ENCODE results near the gene GADD45B. TPM values are rescaled to one million over a fixed set of nuclear protein-coding genes. Genes with fewer than 3 reads are reported as not detected.
A peak's percentile ranks its signal among the peaks of the same experiment; 100 is the strongest.

The GADD45B gene
- total and polyA plus RNA-seq, 8 donors: 52.9 to 588 (median 81.9) TPM

DNA sequence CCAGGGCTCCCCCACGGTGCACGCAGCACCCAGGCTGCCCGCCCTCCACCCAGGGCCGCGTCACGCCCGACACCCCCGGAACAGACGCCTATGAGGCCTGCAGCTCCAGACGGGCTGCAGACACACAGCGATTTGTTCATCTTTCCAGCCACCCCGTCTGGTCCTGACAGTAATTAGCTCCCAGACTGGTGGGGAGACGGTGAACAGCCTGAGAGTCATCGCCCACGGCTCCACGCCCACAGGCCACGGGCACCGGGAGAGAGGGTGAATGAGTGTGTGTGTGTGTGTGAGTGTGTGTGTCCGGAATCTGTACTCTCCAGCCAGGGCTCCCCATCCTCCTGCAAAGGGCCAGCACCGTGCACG lies 18.1 kb downstream of the GADD45B start:
- peaks cover 35 to 59% (median 58%) of the 10 kb centered on the region in 4 donors for H3K4me1 ChIP-seq
- peak overlapping the region in 4 of 5 donors; percentile 87 to 95 (median 90) for H3K27ac ChIP-seq
- TF ChIP-seq POLR2AphosphoS5 (IDR thresholded peaks at IDR 0.05) (no peak), EP300 (IDR thresholded peaks at IDR 0.05) (no peak), POLR2A (IDR thresholded peaks at IDR 0.05) (no peak)
- TF ChIP-seq, protein P1, sequence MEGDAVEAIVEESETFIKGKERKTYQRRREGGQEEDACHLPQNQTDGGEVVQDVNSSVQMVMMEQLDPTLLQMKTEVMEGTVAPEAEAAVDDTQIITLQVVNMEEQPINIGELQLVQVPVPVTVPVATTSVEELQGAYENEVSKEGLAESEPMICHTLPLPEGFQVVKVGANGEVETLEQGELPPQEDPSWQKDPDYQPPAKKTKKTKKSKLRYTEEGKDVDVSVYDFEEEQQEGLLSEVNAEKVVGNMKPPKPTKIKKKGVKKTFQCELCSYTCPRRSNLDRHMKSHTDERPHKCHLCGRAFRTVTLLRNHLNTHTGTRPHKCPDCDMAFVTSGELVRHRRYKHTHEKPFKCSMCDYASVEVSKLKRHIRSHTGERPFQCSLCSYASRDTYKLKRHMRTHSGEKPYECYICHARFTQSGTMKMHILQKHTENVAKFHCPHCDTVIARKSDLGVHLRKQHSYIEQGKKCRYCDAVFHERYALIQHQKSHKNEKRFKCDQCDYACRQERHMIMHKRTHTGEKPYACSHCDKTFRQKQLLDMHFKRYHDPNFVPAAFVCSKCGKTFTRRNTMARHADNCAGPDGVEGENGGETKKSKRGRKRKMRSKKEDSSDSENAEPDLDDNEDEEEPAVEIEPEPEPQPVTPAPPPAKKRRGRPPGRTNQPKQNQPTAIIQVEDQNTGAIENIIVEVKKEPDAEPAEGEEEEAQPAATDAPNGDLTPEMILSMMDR (IDR thresholded peaks at IDR 0.05): no peak
- H3K36me3 ChIP-seq: no peaks in the 10 kb centered on the region
- peak overlapping the region; percentile 50 to 58 (median 57) for H3K4me3 ChIP-seq
- no peaks in the 10 kb centered on the region for H3K9me3 ChIP-seq
- intact Hi-C loops (cut with DNase I; ENCODE audit: low total_unique reads): no loop called here
- DNase-seq: peak in 1 of 2 donors; percentile 55
- WGBS, 5 donors: 43 to 62% (median 49%) methylated on average over 17 to 21 of the region's 21 CpGs
- H3K27me3 ChIP-seq: peaks cover 0 to 9% (median 3%) of the 10 kb centered on the region in 3 donors

DNA sequence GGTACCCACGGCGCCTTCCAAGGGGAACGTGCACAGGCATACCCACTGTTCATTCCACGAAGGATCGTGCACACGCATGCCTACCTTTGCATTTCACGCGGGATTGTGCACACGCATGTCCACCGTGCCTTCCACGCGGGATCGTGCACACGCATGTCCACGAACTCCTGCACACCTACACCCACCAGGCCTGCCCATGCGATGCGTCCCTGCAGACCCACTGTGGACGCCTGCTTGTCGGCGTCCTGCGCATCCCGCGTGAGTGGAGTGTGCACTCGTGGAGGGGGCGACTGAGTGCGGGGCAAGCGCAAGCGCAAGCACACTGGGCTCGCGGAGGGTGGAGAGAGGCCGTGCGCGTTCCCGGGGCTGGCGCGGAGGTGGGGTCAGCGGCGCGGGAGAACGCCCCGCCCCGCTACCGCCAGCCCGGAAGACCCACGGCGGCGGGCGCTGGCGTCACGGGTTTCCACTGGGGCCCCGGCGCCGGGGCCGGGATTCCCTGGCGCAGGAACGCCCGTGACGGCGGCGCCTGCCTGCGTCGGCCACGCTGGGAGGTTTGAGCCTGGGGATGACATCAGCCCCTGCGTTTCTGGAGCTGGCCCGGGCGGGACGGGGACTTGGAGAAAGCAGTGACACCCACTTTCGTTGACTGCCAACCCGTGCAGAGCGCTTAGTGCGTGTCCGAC lies 18.7 kb downstream of the GADD45B start:
- intact Hi-C loops (cut with DNase I; ENCODE audit: low total_unique reads): no loop called here
- peak; percentile 80 to 93 for DNase-seq
- peaks cover 0 to 4% (median 0%) of the 10 kb centered on the region in 3 donors for H3K27me3 ChIP-seq
- H3K9me3 ChIP-seq: no peaks in the 10 kb centered on the region
- H3K27ac ChIP-seq: peak overlapping the region; percentile 87 to 95 (median 90)
- 7 to 13% (median 10%) methylated on average over 34 to 72 of the region's 72 CpGs for WGBS, 5 donors
- H3K36me3 ChIP-seq: no peaks in the 10 kb centered on the region
- TF ChIP-seq EP300 (IDR thresholded peaks at IDR 0.05) (no peak), POLR2AphosphoS5 (IDR thresholded peaks at IDR 0.05) (peak in 1 of 3 donors; percentile 32)
- peak overlapping the region; percentile 50 to 58 (median 57) for H3K4me3 ChIP-seq
- H3K4me1 ChIP-seq: peaks cover 30 to 57% (median 52%) of the 10 kb centered on the region in 4 donors

DNA sequence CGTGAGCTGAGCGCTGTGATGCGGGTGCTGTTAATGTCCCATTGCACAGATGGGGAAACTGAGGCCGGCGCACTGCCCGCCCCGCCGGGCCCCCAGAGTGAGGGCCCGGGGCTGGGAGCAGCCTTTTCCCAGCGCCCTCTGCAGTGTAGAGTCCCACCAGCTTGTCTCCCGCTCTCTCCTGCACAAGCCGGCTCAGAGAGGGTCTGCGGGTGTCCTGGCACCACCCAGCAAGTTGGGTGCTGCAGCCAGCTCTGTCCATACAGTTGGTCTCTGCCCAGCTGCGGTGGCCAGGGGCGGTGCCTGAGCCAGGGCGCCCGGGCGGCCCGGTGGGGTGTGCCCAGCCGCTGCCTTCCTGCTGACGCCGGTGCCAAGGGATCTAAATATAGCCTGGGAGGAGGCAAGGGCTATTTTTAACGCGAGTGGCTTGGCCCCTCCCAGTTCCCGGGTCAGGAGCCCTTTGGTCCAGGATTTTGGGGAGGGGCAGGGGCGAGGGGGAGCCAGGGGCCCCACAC lies 19.3 kb downstream of the GADD45B start:
- intact Hi-C loops (cut with DNase I; ENCODE audit: low total_unique reads): no loop called here

DNA sequence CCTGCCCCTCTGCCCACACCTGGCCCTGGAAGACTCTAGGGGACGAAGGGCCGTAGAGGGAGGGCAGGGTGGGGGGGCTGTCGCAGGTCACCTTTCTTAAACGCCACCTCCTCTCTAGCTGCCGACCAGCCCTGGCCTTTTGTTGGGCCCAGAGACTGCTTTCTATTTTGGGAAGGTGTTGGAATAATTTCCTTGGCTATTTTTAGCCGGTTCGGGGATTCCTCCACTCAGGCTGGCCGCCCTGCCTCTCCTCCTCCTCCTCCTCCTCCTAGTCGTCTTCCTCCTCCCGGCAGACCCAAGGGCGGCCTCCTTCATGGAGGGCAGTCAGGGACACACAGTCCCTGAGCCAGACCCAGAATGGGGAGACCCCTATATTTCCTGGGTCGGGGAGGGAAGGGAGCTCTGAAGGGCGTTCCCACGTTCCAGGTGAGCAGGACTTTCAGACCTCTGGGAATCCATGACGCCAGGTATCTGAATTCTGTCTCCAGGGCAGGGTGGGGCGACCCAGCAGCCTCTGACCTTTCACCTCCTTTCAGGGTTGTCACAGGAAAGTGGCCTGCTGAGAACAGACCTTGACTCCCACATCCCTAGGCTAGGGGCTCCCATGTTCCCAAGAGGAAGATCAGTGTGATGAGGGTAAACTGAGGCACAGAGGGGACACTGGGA lies 19.9 kb downstream of the GADD45B start:
- 10 to 23% (median 18%) methylated on average over 15 to 16 of the region's 16 CpGs for WGBS, 5 donors
- Histone ChIP-seq H3K27ac (peak overlapping the region; percentile 87 to 95 (median 90)), H3K27me3 (no peaks in the 10 kb centered on the region), H3K4me3 (peak overlapping the region; percentile 50 to 58 (median 57)), H3K36me3 (no peaks in the 10 kb centered on the region), H3K9me3 (no peaks in the 10 kb centered on the region), H3K4me1 (peaks cover 25 to 46% (median 41%) of the 10 kb centered on the region in 4 donors)
- intact Hi-C loops (cut with DNase I; ENCODE audit: low total_unique reads): no loop called here
- no peak for TF ChIP-seq EP300 (IDR thresholded peaks at IDR 0.05)
- TF ChIP-seq, protein P1 (IDR thresholded peaks at IDR 0.05): no peak
- TF ChIP-seq POLR2A (IDR thresholded peaks at IDR 0.05): no peak
- TF ChIP-seq POLR2AphosphoS5 (IDR thresholded peaks at IDR 0.05): peak in 1 of 3 donors; percentile 14
- peak in 1 of 2 donors; percentile 65 for DNase-seq

More for the DNA sequence above, 19.3 kb downstream of the GADD45B start:
- 1 to 2% (median 1%) methylated on average over 11 to 26 of the region's 26 CpGs for WGBS, 5 donors
- peak; percentile 95 to 96 for DNase-seq
- no peaks in the 10 kb centered on the region for H3K27me3 ChIP-seq
- no peaks in the 10 kb centered on the region for H3K9me3 ChIP-seq
- peak overlapping the region; percentile 50 to 58 (median 57) for H3K4me3 ChIP-seq
- no peaks in the 10 kb centered on the region for H3K36me3 ChIP-seq
- peak overlapping the region; percentile 87 to 95 (median 90) for H3K27ac ChIP-seq
- peak; percentile 24 to 57 (median 55) for TF ChIP-seq POLR2AphosphoS5 (IDR thresholded peaks at IDR 0.05)
- TF ChIP-seq EP300 (IDR thresholded peaks at IDR 0.05): no peak
- H3K4me1 ChIP-seq: peaks cover 26 to 51% (median 46%) of the 10 kb centered on the region in 4 donors

DNA sequence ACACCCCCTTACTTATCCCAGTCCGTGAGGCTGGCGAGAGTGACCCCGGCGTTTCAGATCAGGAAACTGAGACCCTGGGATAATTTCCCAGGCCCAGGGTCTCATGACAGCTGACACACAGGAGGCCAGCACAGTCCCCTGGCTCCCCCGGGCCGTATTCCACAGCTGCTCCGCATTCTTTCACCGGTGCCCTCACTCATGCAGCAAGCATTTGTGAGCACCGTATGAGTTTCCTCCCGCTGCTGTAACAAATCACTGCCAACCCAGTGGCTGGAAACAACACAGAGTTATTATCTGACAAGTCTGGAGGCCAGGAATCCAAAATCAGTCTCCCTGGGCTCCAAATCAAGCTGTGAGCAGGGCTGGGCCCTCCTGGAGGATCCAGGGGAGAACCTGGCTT lies 21.3 kb downstream of the GADD45B start:
- DNase-seq: no peak
- Histone ChIP-seq H3K27me3 (no peaks in the 10 kb centered on the region), H3K4me3 (no peak overlapping the region), H3K4me1 (peaks cover 17 to 39% (median 28%) of the 10 kb centered on the region in 4 donors), H3K27ac (no peak overlapping the region), H3K36me3 (no peaks in the 10 kb centered on the region), H3K9me3 (no peaks in the 10 kb centered on the region)
- intact Hi-C loops (cut with DNase I; ENCODE audit: low total_unique reads): no loop called here
- no peak for TF ChIP-seq POLR2AphosphoS5 (IDR thresholded peaks at IDR 0.05)
- no peak for TF ChIP-seq EP300 (IDR thresholded peaks at IDR 0.05)
- TF ChIP-seq, protein P1 (IDR thresholded peaks at IDR 0.05): no peak
- TF ChIP-seq POLR2A (IDR thresholded peaks at IDR 0.05): no peak
- 88 to 96% (median 93%) methylated on average over 10 of the region's 10 CpGs for WGBS, 5 donors

Measured in stomach (tissue), 9 donors.